Measurements from ENCODE around the gene FAM13A.

The FAM13A gene

GRCh38 chr4:88794087-88794690 lies 262.8 kb downstream of the FAM13A start:
- Histone ChIP-seq H3K23ac (ENCODE audit: low read depth, low read length, poor library complexity) (no peak overlapping the region), H3K9me3 (replicated peaks in 1 of 2; ENCODE audit: control insufficient read depth in 2 of 2, insufficient read depth in 1 of 2, low read depth in 1 of 2, low read length in 2 of 2) (peaks cover 0 to 3% of the 10 kb centered on the region in 2 donors), H2BK12ac (ENCODE audit: low read length) (no peak overlapping the region), H3K4me2 (ENCODE audit: insufficient read depth, low read length, poor library complexity, severe bottlenecking) (no peak overlapping the region), H2BK5ac (ENCODE audit: low read length) (no peak overlapping the region), H3K14ac (ENCODE audit: low read length) (no peak overlapping the region), H3K4me1 (ENCODE audit: control insufficient read depth in 2 of 2, insufficient read depth in 1 of 2, low read depth in 1 of 2, low read length in 2 of 2) (peaks cover 0 to 8% of the 10 kb centered on the region in 2 donors), H3K9ac (ENCODE audit: low read depth, low read length, poor library complexity) (no peak overlapping the region), H3K4me3 (ENCODE audit: low read length in 2 of 2) (no peak overlapping the region), H2AFZ (ENCODE audit: low read length) (no peak overlapping the region), H4K8ac (ENCODE audit: low read depth, low read length) (no peak overlapping the region), H3K27ac (replicated peaks; ENCODE audit: low read length) (no peak overlapping the region), H4K91ac (ENCODE audit: low read depth, low read length, poor library complexity) (no peak overlapping the region), H3K36me3 (replicated peaks in 1 of 2; ENCODE audit: control insufficient read depth in 2 of 2, insufficient read depth in 2 of 2, low read length in 2 of 2) (no peaks in the 10 kb centered on the region), H3K79me1 (ENCODE audit: low read depth, low read length) (no peaks in the 10 kb centered on the region), H2BK15ac (ENCODE audit: low read length) (no peak overlapping the region), H3K27me3 (ENCODE audit: control insufficient read depth in 3 of 3, insufficient read depth in 3 of 3, low read depth in 1 of 3, low read length in 3 of 3) (no peaks in the 10 kb centered on the region), H2BK120ac (ENCODE audit: low read depth, low read length) (no peak overlapping the region), H3K18ac (ENCODE audit: low read length) (no peak overlapping the region), H3K4ac (ENCODE audit: low read length) (no peak overlapping the region), H2AK5ac (ENCODE audit: low read depth, low read length) (no peak overlapping the region)
- no CpG with 5 or more reads among the region's 4 CpGs for WGBS, 2 donors (ENCODE audit: extremely low coverage in 2 of 2, insufficient read length in 2 of 2, insufficient replicate concordance in 1 of 2)
- no peak for DNase-seq (ENCODE audit: low spot score)

DNA sequence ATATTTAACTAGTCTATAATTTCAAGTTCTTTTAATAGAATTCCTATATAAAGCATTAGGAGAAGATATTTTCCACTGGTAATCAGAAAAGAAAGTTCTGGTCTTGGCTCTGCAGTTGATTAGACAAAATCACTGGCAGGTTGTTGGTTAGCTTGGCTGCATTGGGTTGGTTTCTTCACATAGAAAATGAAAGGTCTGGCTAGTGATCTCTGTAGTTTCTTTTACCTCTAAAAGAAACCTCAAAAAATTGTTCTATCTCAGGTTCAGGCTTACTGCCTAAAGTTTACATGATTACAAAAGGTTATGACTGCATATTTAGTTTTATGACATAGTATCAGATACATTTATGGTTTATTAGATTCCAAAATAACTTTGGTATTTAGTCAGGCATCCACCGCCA lies 263.5 kb downstream of the FAM13A start:
- no peak overlapping the region for H4K8ac ChIP-seq (ENCODE audit: low read depth, low read length)
- no peaks in the 10 kb centered on the region for H3K79me1 ChIP-seq (ENCODE audit: low read depth, low read length)
- H3K4me1 ChIP-seq (ENCODE audit: control insufficient read depth in 2 of 2, insufficient read depth in 1 of 2, low read depth in 1 of 2, low read length in 2 of 2) = peaks cover 0 to 6% of the 10 kb centered on the region in 2 donors
- H3K4me3 ChIP-seq (ENCODE audit: low read length in 2 of 2) = no peak overlapping the region
- H3K18ac ChIP-seq (ENCODE audit: low read length) = no peak overlapping the region
- WGBS, 2 donors (ENCODE audit: extremely low coverage in 2 of 2, insufficient read length in 2 of 2, insufficient replicate concordance in 1 of 2) = no CpG with 5 or more reads among the region's 1 CpG
- no peak overlapping the region for H3K23ac ChIP-seq (ENCODE audit: low read depth, low read length, poor library complexity)
- H2AK5ac ChIP-seq (ENCODE audit: low read depth, low read length) = no peak overlapping the region
- H2BK120ac ChIP-seq (ENCODE audit: low read depth, low read length) = no peak overlapping the region
- peaks cover 0 to 3% of the 10 kb centered on the region in 2 donors for H3K9me3 ChIP-seq (replicated peaks in 1 of 2; ENCODE audit: control insufficient read depth in 2 of 2, insufficient read depth in 1 of 2, low read depth in 1 of 2, low read length in 2 of 2)
- no peak overlapping the region for H2BK12ac ChIP-seq (ENCODE audit: low read length)
- H2AFZ ChIP-seq (ENCODE audit: low read length) = no peak overlapping the region
- no peak overlapping the region for H3K27ac ChIP-seq (replicated peaks; ENCODE audit: low read length)
- no peaks in the 10 kb centered on the region for H3K27me3 ChIP-seq (ENCODE audit: control insufficient read depth in 3 of 3, insufficient read depth in 3 of 3, low read depth in 1 of 3, low read length in 3 of 3)
- H3K9ac ChIP-seq (ENCODE audit: low read depth, low read length, poor library complexity) = no peak overlapping the region
- DNase-seq (ENCODE audit: low spot score) = no peak
- H3K4ac ChIP-seq (ENCODE audit: low read length) = no peak overlapping the region
- no peak overlapping the region for H4K91ac ChIP-seq (ENCODE audit: low read depth, low read length, poor library complexity)
- no peak overlapping the region for H3K14ac ChIP-seq (ENCODE audit: low read length)
- H3K36me3 ChIP-seq (replicated peaks in 1 of 2; ENCODE audit: control insufficient read depth in 2 of 2, insufficient read depth in 2 of 2, low read length in 2 of 2) = no peaks in the 10 kb centered on the region
- H3K4me2 ChIP-seq (ENCODE audit: insufficient read depth, low read length, poor library complexity, severe bottlenecking) = no peak overlapping the region
- no peak overlapping the region for H2BK5ac ChIP-seq (ENCODE audit: low read length)
- H2BK15ac ChIP-seq (ENCODE audit: low read length) = no peak overlapping the region

DNA sequence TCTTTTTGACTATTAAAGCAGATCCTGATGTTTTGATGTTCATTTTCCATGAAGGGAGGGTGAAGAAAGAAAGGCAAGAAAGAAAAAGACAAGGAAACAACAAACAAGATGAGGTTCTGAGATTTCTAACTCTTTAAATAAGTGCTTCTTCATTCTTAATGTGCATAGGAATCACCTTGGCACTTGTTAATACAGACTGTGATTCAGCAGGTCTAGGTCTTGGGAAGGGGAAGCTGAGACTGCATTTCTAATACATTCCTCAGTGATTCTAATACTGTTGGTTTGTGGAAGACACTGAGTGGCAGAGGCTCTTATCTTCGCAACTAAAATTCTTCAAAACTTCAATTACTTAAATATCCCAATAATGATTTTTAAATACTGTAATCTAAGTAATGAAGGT lies 264.2 kb downstream of the FAM13A start:
- Histone ChIP-seq H3K4me1 (ENCODE audit: control insufficient read depth in 2 of 2, insufficient read depth in 1 of 2, low read depth in 1 of 2, low read length in 2 of 2) (no peaks in the 10 kb centered on the region), H2BK120ac (ENCODE audit: low read depth, low read length) (no peak overlapping the region), H2BK5ac (ENCODE audit: low read length) (no peak overlapping the region), H3K36me3 (replicated peaks in 1 of 2; ENCODE audit: control insufficient read depth in 2 of 2, insufficient read depth in 2 of 2, low read length in 2 of 2) (peaks cover 0 to 2% of the 10 kb centered on the region in 2 donors), H3K23ac (ENCODE audit: low read depth, low read length, poor library complexity) (no peak overlapping the region), H3K79me1 (ENCODE audit: low read depth, low read length) (no peaks in the 10 kb centered on the region), H4K8ac (ENCODE audit: low read depth, low read length) (no peak overlapping the region), H2BK12ac (ENCODE audit: low read length) (no peak overlapping the region), H3K27me3 (ENCODE audit: control insufficient read depth in 3 of 3, insufficient read depth in 3 of 3, low read depth in 1 of 3, low read length in 3 of 3) (no peaks in the 10 kb centered on the region), H3K14ac (ENCODE audit: low read length) (no peak overlapping the region), H3K18ac (ENCODE audit: low read length) (no peak overlapping the region), H3K9ac (ENCODE audit: low read depth, low read length, poor library complexity) (no peak overlapping the region), H3K4me2 (ENCODE audit: insufficient read depth, low read length, poor library complexity, severe bottlenecking) (no peak overlapping the region), H4K91ac (ENCODE audit: low read depth, low read length, poor library complexity) (no peak overlapping the region), H3K27ac (replicated peaks; ENCODE audit: low read length) (no peak overlapping the region), H2AFZ (ENCODE audit: low read length) (no peak overlapping the region), H2AK5ac (ENCODE audit: low read depth, low read length) (no peak overlapping the region), H3K4ac (ENCODE audit: low read length) (no peak overlapping the region), H2BK15ac (ENCODE audit: low read length) (no peak overlapping the region), H3K4me3 (ENCODE audit: low read length in 2 of 2) (no peak overlapping the region), H3K9me3 (replicated peaks in 1 of 2; ENCODE audit: control insufficient read depth in 2 of 2, insufficient read depth in 1 of 2, low read depth in 1 of 2, low read length in 2 of 2) (peaks cover 0 to 3% of the 10 kb centered on the region in 2 donors)
- no peak for DNase-seq (ENCODE audit: low spot score)
- WGBS, 2 donors (ENCODE audit: extremely low coverage in 2 of 2, insufficient read length in 2 of 2, insufficient replicate concordance in 1 of 2) = no CpG with 5 or more reads among the region's 1 CpG

- Histone ChIP-seq H2AFZ (ENCODE audit: low read length) (no peak overlapping the region), H3K4me3 (ENCODE audit: low read length in 2 of 2) (no peak overlapping the region), H4K8ac (ENCODE audit: low read depth, low read length) (no peak overlapping the region), H2BK12ac (ENCODE audit: low read length) (no peak overlapping the region), H3K4me2 (ENCODE audit: insufficient read depth, low read length, poor library complexity, severe bottlenecking) (no peak overlapping the region), H3K9ac (ENCODE audit: low read depth, low read length, poor library complexity) (no peak overlapping the region), H3K36me3 (replicated peaks in 1 of 2; ENCODE audit: control insufficient read depth in 2 of 2, insufficient read depth in 2 of 2, low read length in 2 of 2) (peaks cover 0 to 7% of the 10 kb centered on the region in 2 donors), H2BK120ac (ENCODE audit: low read depth, low read length) (no peak overlapping the region), H3K79me1 (ENCODE audit: low read depth, low read length) (no peaks in the 10 kb centered on the region), H3K18ac (ENCODE audit: low read length) (no peak overlapping the region), H3K27ac (replicated peaks; ENCODE audit: low read length) (no peak overlapping the region), H3K23ac (ENCODE audit: low read depth, low read length, poor library complexity) (no peak overlapping the region), H3K27me3 (ENCODE audit: control insufficient read depth in 3 of 3, insufficient read depth in 3 of 3, low read depth in 1 of 3, low read length in 3 of 3) (no peaks in the 10 kb centered on the region), H3K4ac (ENCODE audit: low read length) (no peak overlapping the region), H2BK5ac (ENCODE audit: low read length) (no peak overlapping the region), H3K9me3 (replicated peaks in 1 of 2; ENCODE audit: control insufficient read depth in 2 of 2, insufficient read depth in 1 of 2, low read depth in 1 of 2, low read length in 2 of 2) (peaks cover 0 to 3% of the 10 kb centered on the region in 2 donors), H4K91ac (ENCODE audit: low read depth, low read length, poor library complexity) (no peak overlapping the region), H2BK15ac (ENCODE audit: low read length) (no peak overlapping the region), H3K4me1 (ENCODE audit: control insufficient read depth in 2 of 2, insufficient read depth in 1 of 2, low read depth in 1 of 2, low read length in 2 of 2) (no peaks in the 10 kb centered on the region), H2AK5ac (ENCODE audit: low read depth, low read length) (no peak overlapping the region), H3K14ac (ENCODE audit: low read length) (no peak overlapping the region)
- no peak for DNase-seq (ENCODE audit: low spot score)
- no CpG with 5 or more reads among the region's 1 CpG for WGBS, 2 donors (ENCODE audit: extremely low coverage in 2 of 2, insufficient read length in 2 of 2, insufficient replicate concordance in 1 of 2)
Observed at GRCh38 chr4:88792268-88792781, 264.7 kb downstream of the FAM13A start.
